Measurements from ENCODE around the gene SCN4A. TPM values are rescaled to one million over a fixed set of nuclear protein-coding genes. Genes with fewer than 3 reads are reported as not detected.
A peak's percentile ranks its signal among the peaks of the same experiment; 100 is the strongest.

Gene SCN4A
- total RNA-seq, 2 donors from 2014 or later: 3.9 to 4.4 TPM

GRCh38 chr17:63962298-63962744 lies 10.4 kb downstream of the SCN4A start:
- no peak for TF ChIP-seq CTCF (conservative IDR thresholded peaks at IDR 0.05)
- Mint-ChIP-seq H3K36me3 (ENCODE audit: low read depth) (peaks cover 1% of the 10 kb centered on the region), H3K27me3 (ENCODE audit: insufficient read depth) (peaks cover 36% of the 10 kb centered on the region), H3K9me3 (no peaks in the 10 kb centered on the region), H3K4me1 (peaks cover 14% of the 10 kb centered on the region), H3K4me3 (peak overlapping the region; percentile 12), H3K27ac (no peak overlapping the region)
- Histone ChIP-seq H3K36me3 (ENCODE audit: control insufficient read depth, insufficient read depth, low read length) (no peaks in the 10 kb centered on the region), H3K27ac (ENCODE audit: low read depth, low read length) (no peak overlapping the region), H3K27me3 (ENCODE audit: control insufficient read depth, insufficient read depth, low read length, poor library complexity, severe bottlenecking) (peaks cover 15% of the 10 kb centered on the region), H3K4me1 (ENCODE audit: control insufficient read depth, insufficient read depth, low read length) (peaks cover 5% of the 10 kb centered on the region), H3K4me3 (ENCODE audit: low read length) (no peak overlapping the region), H3K9ac (ENCODE audit: extremely low read depth, low read length, poor library complexity, severe bottlenecking) (no peak overlapping the region), H3K9me3 (ENCODE audit: control insufficient read depth, low read length) (no peaks in the 10 kb centered on the region)
- WGBS, 2 experiments (ENCODE audit: insufficient coverage in 1 of 2, insufficient read length in 1 of 2): 62 to 66% methylated on average over 6 to 10 of the region's 10 CpGs
- no peak for DNase-seq

GRCh38 chr17:63961355-63962212 lies 11.1 kb downstream of the SCN4A start:
- Histone ChIP-seq H3K4me1 (ENCODE audit: control insufficient read depth, insufficient read depth, low read length) (peaks cover 5% of the 10 kb centered on the region), H3K36me3 (ENCODE audit: control insufficient read depth, insufficient read depth, low read length) (no peaks in the 10 kb centered on the region), H3K27ac (ENCODE audit: low read depth, low read length) (no peak overlapping the region), H3K27me3 (ENCODE audit: control insufficient read depth, insufficient read depth, low read length, poor library complexity, severe bottlenecking) (peaks cover 15% of the 10 kb centered on the region), H3K9ac (ENCODE audit: extremely low read depth, low read length, poor library complexity, severe bottlenecking) (peak overlapping the region; percentile 22), H3K4me3 (ENCODE audit: low read length) (peak overlapping the region; percentile 57), H3K9me3 (ENCODE audit: control insufficient read depth, low read length) (no peaks in the 10 kb centered on the region)
- no peak for TF ChIP-seq CTCF (conservative IDR thresholded peaks at IDR 0.05)
- no peak overlapping the region for H3K27ac Mint-ChIP-seq
- H3K27me3 Mint-ChIP-seq (ENCODE audit: insufficient read depth): peaks cover 36% of the 10 kb centered on the region
- 18% methylated on average over 7 to 37 of the region's 37 CpGs for WGBS, 2 experiments (ENCODE audit: insufficient coverage in 1 of 2, insufficient read length in 1 of 2)
- no peaks in the 10 kb centered on the region for H3K9me3 Mint-ChIP-seq
- DNase-seq: peak; percentile 100
- H3K4me1 Mint-ChIP-seq: peaks cover 14% of the 10 kb centered on the region
- peaks cover 1% of the 10 kb centered on the region for H3K36me3 Mint-ChIP-seq (ENCODE audit: low read depth)
- H3K4me3 Mint-ChIP-seq: peak overlapping the region; percentile 54

GRCh38 chr17:63960430-63960829 lies 12.3 kb downstream of the SCN4A start:
- H3K9me3 ChIP-seq (ENCODE audit: control insufficient read depth, low read length): no peaks in the 10 kb centered on the region
- H3K4me3 ChIP-seq (ENCODE audit: low read length): peak overlapping the region; percentile 57
- Mint-ChIP-seq H3K4me3 (peak overlapping the region; percentile 54), H3K27ac (no peak overlapping the region), H3K27me3 (ENCODE audit: insufficient read depth) (peaks cover 36% of the 10 kb centered on the region), H3K4me1 (peaks cover 14% of the 10 kb centered on the region), H3K36me3 (ENCODE audit: low read depth) (peaks cover 1% of the 10 kb centered on the region), H3K9me3 (no peaks in the 10 kb centered on the region)
- TF ChIP-seq CTCF (conservative IDR thresholded peaks at IDR 0.05): no peak
- 8 to 33% methylated on average over 1 to 7 of the region's 7 CpGs for WGBS, 2 experiments (ENCODE audit: insufficient coverage in 1 of 2, insufficient read length in 1 of 2)
- no peak overlapping the region for H3K9ac ChIP-seq (ENCODE audit: extremely low read depth, low read length, poor library complexity, severe bottlenecking)
- H3K4me1 ChIP-seq (ENCODE audit: control insufficient read depth, insufficient read depth, low read length): peaks cover 5% of the 10 kb centered on the region
- peak; percentile 98 for DNase-seq
- H3K27ac ChIP-seq (ENCODE audit: low read depth, low read length): no peak overlapping the region
- peaks cover 15% of the 10 kb centered on the region for H3K27me3 ChIP-seq (ENCODE audit: control insufficient read depth, insufficient read depth, low read length, poor library complexity, severe bottlenecking)
- no peaks in the 10 kb centered on the region for H3K36me3 ChIP-seq (ENCODE audit: control insufficient read depth, insufficient read depth, low read length)

All from endodermal cell (in vitro differentiated cells).